HepG2 (cell line): ENCODE measurements around the gene SLC39A10. TPM values are rescaled to one million over a fixed set of nuclear protein-coding genes. Genes with fewer than 3 reads are reported as not detected.

Source experiments
- ATAC-seq: fragments of 200-7000 bp; cut with Tn5 transposase; 3 replicates; pipeline ENCODE4 v1.9.1; 2020; ENCODE audit warnings: mild to moderate bottlenecking, moderate library complexity
- BruUV-seq: library from RNA; stranded (reverse); fragments of 400-500 nt; replicated peaks from 2 replicates; lab custom pipeline; 2021; lab: Mats Ljungman, UMichigan
- CTCF ChIA-PET: fragments of 300-600 bp; formaldehyde crosslinking; extraction: SDS; loops from one replicate; lab custom pipeline; 2021; ENCODE audit warnings: low total read pairs, inconsistent platforms, low intra/inter-chr PET ratio; lab: Yijun Ruan, JAX
- POLR2A ChIA-PET: fragments of 350-600 bp; sonication (Branson Sonifier 250); formaldehyde crosslinking; loops from one replicate; lab custom pipeline; 2020; ENCODE audit warnings: antibody characterized with exemption, inconsistent platforms; lab: Yijun Ruan, JAX
- DNase-seq: peaks from one replicate; pipeline ENCODE4 v3.0.0-alpha.2; 2015; ENCODE audit warnings: low spot score
- FAIRE-seq: peaks from 3 replicates; lab custom pipeline; 2011; peaks lifted over from hg19 to GRCh38; lab: Jason Lieb, UNC
- H2AFZ ChIP-seq: one replicate; pipeline ENCODE4 v1.6.1; 2011; ENCODE audit warnings: low read length, inconsistent platforms
- H3K27ac ChIP-seq: fragments of 300-600 bp; 3 replicates; pipeline ENCODE4 v1.8.0; 2011; ENCODE audit warnings: mixed run types, mild to moderate bottlenecking, mixed read lengths, low read length, inconsistent platforms; ENCODE audit not compliant: insufficient read depth; ENCODE audit errors: extremely low read length
- H3K27me3 ChIP-seq, 2 experiments: fragments of 200-600 bp in 1 of 2; 2 replicates in 1 of 2; 3 replicates in 1 of 2; pipeline versions ENCODE4 v1.6.0 to v1.8.0; 2011; ENCODE audit warnings: low read length in 2 of 2, mild to moderate bottlenecking in 2 of 2, moderate library complexity in 2 of 2, inconsistent platforms in 1 of 2; ENCODE audit not compliant: insufficient read depth in 2 of 2, control insufficient read depth in 1 of 2
- H3K36me3 ChIP-seq, 2 experiments: fragments of 200-600 bp in 1 of 2; replicated peaks in 1 of 2; 2 replicates in 1 of 2; 3 replicates in 1 of 2; pipeline versions ENCODE4 v1.5.1 to v1.8.0; 2011; ENCODE audit warnings: low read length in 2 of 2, inconsistent platforms in 1 of 2; ENCODE audit not compliant: insufficient read depth in 2 of 2, control insufficient read depth in 1 of 2
- H3K4me1 ChIP-seq: 2 replicates; pipeline ENCODE4 v1.5.1; 2012; ENCODE audit warnings: low read length, inconsistent platforms; ENCODE audit not compliant: insufficient read depth
- H3K4me2 ChIP-seq: 2 replicates; pipeline ENCODE4 v1.6.0; 2011; ENCODE audit warnings: low read depth, low read length, inconsistent platforms
- H3K4me3 ChIP-seq, 3 experiments: fragments of 200-600 bp in 1 of 3; sonication (generic), shearing (Covaris generic) in 1 of 3; replicated peaks in 1 of 3; 2 replicates each; pipeline ENCODE4 v1.5.1; 2011 to 2016; ENCODE audit warnings: low read length in 3 of 3, inconsistent platforms in 2 of 3, low read depth in 2 of 3, mild to moderate bottlenecking in 2 of 3, control low read depth in 1 of 3, mixed read lengths in 1 of 3; ENCODE audit not compliant: insufficient read depth in 1 of 3
- H3K79me2 ChIP-seq: one replicate; pipeline ENCODE4 v1.6.1; 2011; ENCODE audit warnings: low read length, inconsistent platforms; ENCODE audit not compliant: insufficient read depth
- H3K9ac ChIP-seq: 2 replicates; pipeline ENCODE4 v1.6.0; 2011; ENCODE audit warnings: mild to moderate bottlenecking, low read depth, low read length, inconsistent platforms; ENCODE audit not compliant: insufficient read depth
- H3K9me3 ChIP-seq: 2 replicates; pipeline ENCODE4 v1.5.1; 2012; ENCODE audit warnings: mild to moderate bottlenecking, low read length
- H4K20me1 ChIP-seq: 2 replicates; pipeline ENCODE4 v1.6.0; 2011; ENCODE audit warnings: inconsistent platforms, mild to moderate bottlenecking, low read length, moderate library complexity; ENCODE audit not compliant: insufficient read depth
- MAFK ChIP-seq, 2 experiments: IDR thresholded peaks in 1 of 2; conservative IDR thresholded peaks in 1 of 2; 2 replicates each; pipeline ENCODE4 v1.6.1; 2011; ENCODE audit warnings: improper control_type of control experiment in 2 of 2, low read length in 2 of 2
- NR2F2 ChIP-seq: IDR thresholded peaks from 2 replicates; pipeline ENCODE4 v1.6.1; 2012; ENCODE audit warnings: low read depth, inconsistent platforms, borderline replicate concordance
- ZNF605 ChIP-seq: sonication (generic); formaldehyde crosslinking; IDR thresholded peaks from 2 replicates; pipeline ENCODE4 v1.8.0; 2022; ENCODE audit warnings: mild to moderate bottlenecking, missing genetic modification reagents
- ZNF781 ChIP-seq: sonication (generic); formaldehyde crosslinking; IDR thresholded peaks from 2 replicates; pipeline ENCODE4 v1.5.1; 2020; ENCODE audit warnings: borderline replicate concordance, mild to moderate bottlenecking, missing genetic modification reagents; ENCODE audit errors: not compliant biosample characterization
- WGBS: methylation state at CpG from one replicate; pipeline ENCODE4 v1.1.6; 2017; ENCODE audit warnings: low lambda C conversion rate; 5-methylcytosine and 5-hydroxymethylcytosine counted together
- in situ Hi-C: cut with HindIII; loops from 2 replicates; pipeline ENCODE4 v1.10.0; 2017; ENCODE audit warnings: low pct_unique_long_range_greater_than_20kb; ENCODE audit not compliant: extremely low pct_ligation_motif_present
- intact Hi-C: fragments of 100-400 bp; cut with micrococcal nuclease; formaldehyde crosslinking; loops from one replicate; pipeline ENCODE4 v1.10.0; 2022; ENCODE audit not compliant: unreplicated experiment
- polyA plus RNA-seq, 8 experiments: library from polyadenylated mRNA; depleted of rRNA in 3 of 8; stranded (reverse) in 7 of 8; unstranded in 1 of 8; fragments of >200 nt; fragmentation: Illumina TruSeq in 4 of 8; extraction: Trizol in 4 of 8; gene quantifications; 2 replicates each; pipeline versions ENCODE4 v1.2.1 to v1.2.3, GENCODE V29; 2011 to 2016; ENCODE audit warnings: low read depth in 4 of 8, missing spikeins in 1 of 8, mixed read lengths in 1 of 8; ENCODE audit not compliant: insufficient read depth in 1 of 8
- total RNA-seq, 5 experiments: library from RNA; depleted of rRNA; stranded (reverse); fragments of >200 nt; fragmentation: Illumina TruSeq; extraction: Trizol; gene quantifications; 2 replicates each; pipeline ENCODE4 v1.2.3, GENCODE V29; 2016; ENCODE audit warnings: low read depth in 1 of 5

SLC39A10 gene
- total and polyA plus RNA-seq, 2 of the 13 experiments (the other 11 are each of a cell fraction or from before 2014, with no cell fraction given) = 13.2 to 21.0 TPM

GRCh38 chr2:195633974-195634373, 23.1 kb upstream of the SLC39A10 start:
- 15% methylated on average over 3 of the region's 3 CpGs for WGBS
- H3K27ac ChIP-seq = no peak overlapping the region
- intact Hi-C loops = no loop called here
- no peaks in the 10 kb centered on the region for H3K79me2 ChIP-seq
- no peak overlapping the region for H2AFZ ChIP-seq
- BruUV-seq = no TSS peak
- no peaks in the 10 kb centered on the region for H3K9me3 ChIP-seq
- no peaks in the 10 kb centered on the region for H4K20me1 ChIP-seq
- ChIA-PET POLR2A (no interaction called here), CTCF (no interaction called here)
- DNase-seq (no peak), FAIRE-seq (no peak), ATAC-seq (no peak)
- no peak for TF ChIP-seq NR2F2
- no peak for TF ChIP-seq ZNF781 (CRISPR knock-in tag)
- H3K9ac ChIP-seq = no peak overlapping the region
- no peaks in the 10 kb centered on the region for H3K36me3 ChIP-seq
- H3K27me3 ChIP-seq = peaks cover 0 to 13% of the 10 kb centered on the region in 2 experiments; a peak in 2 of 5 replicates
- no peaks in the 10 kb centered on the region for H3K4me1 ChIP-seq
- H3K4me2 ChIP-seq = no peak overlapping the region
- in situ Hi-C loops = no loop called here
- H3K4me3 ChIP-seq = no peak overlapping the region

DNA sequence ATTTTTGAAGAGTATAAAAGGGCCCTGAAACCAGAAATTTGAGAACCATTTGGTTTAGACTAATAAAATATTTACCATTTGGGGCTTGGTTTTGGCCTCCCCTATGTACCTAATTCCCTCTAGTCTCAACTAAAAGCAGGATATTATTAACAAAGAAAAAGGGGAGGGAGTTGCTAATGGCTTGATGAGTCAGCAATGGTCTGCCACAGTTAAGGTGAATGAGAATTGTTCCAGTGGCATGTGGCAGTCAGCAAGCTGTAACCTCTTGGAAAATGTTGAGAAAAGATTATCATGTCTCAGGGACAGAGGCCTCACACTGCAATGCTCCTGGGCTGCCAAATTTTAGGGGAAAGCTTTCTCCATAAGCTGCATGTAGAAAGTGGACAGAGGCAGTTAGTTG, 20.1 kb upstream of the SLC39A10 start:
- in situ Hi-C loops (no loop called here), intact Hi-C loops (no loop called here)
- CTCF ChIA-PET = no interaction called here
- Histone ChIP-seq H3K4me2 (no peak overlapping the region), H3K36me3 (no peaks in the 10 kb centered on the region), H3K79me2 (no peaks in the 10 kb centered on the region), H3K4me3 (no peak overlapping the region), H2AFZ (no peak overlapping the region), H3K27ac (no peak overlapping the region), H3K9me3 (no peaks in the 10 kb centered on the region), H4K20me1 (no peaks in the 10 kb centered on the region), H3K9ac (no peak overlapping the region), H3K4me1 (no peaks in the 10 kb centered on the region), H3K27me3 (peaks cover 0 to 8% of the 10 kb centered on the region in 2 experiments; a peak in 2 of 5 replicates)
- BruUV-seq = no TSS peak
- POLR2A ChIA-PET = no interaction called here
- no peak for ATAC-seq
- TF ChIP-seq MAFK (conservative IDR thresholded peaks at IDR 0.05 in 1 of 2, IDR thresholded peaks at IDR 0.05 in 1 of 2; ENCODE audit: low read length in 2 of 2) (peak; percentile 28 to 46; a peak in 1 of 4 replicates), ZNF605 (CRISPR knock-in tag) (no peak)
- FAIRE-seq = no peak
- no peak for DNase-seq
